ENCODE data around the gene F11R. TPM values are rescaled to one million over a fixed set of nuclear protein-coding genes. Genes with fewer than 3 reads are reported as not detected.

The F11R gene
- total RNA-seq, 2 experiments from 2014 or later: 13.5 to 25.0 TPM

DNA sequence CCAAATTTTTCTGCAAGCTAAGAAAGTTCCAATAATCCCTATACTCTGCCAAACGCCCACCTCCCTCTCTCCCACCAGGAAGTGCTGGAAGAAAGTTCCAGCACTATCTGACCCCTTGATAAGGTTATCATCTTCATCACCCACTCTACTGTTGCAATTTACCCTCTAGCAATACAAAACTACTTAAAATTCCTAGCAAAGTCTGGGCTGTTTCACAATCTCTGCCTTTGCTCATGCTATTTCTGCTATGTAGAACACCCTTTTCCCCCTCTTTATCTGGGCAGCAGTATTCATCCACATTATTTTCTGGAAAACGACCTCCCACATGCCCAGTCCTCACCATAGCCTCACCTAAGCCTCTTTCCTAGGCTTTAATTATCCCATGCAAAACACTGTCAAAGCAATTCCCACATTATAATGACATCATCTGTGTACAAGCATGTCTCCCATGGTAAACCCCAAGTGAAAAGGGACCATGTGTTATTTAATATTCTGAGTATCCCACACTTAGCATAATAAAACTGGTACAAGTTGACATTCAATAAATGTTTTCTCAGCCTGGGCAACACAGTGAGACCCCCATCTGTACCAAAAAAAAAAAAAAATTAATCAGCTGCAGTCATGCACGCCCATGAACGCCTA is 12.0 kb downstream of the F11R start:
- no peak overlapping the region for H3K27ac ChIP-seq (ENCODE audit: low read depth, low read length, poor library complexity, severe bottlenecking)
- no peaks in the 10 kb centered on the region for H4K20me1 ChIP-seq (ENCODE audit: insufficient read depth, low read length)
- ChIA-PET CTCF (ENCODE audit: unreplicated experiment) (no interaction called here), POLR2A (no interaction called here)
- intact Hi-C loops (cut with micrococcal nuclease; ENCODE audit: unreplicated experiment): no loop called here
- H3K4me2 ChIP-seq (ENCODE audit: low read length): no peak overlapping the region
- H3K79me2 ChIP-seq (ENCODE audit: insufficient read depth, low read depth, low read length): peaks cover 12% of the 10 kb centered on the region; the same call in 1 of the 2 replicates
- no peak for TF ChIP-seq CTCF (conservative IDR thresholded peaks at IDR 0.05; ENCODE audit: low read length)
- TF ChIP-seq EZH2phosphoT487 (IDR thresholded peaks at IDR 0.05; ENCODE audit: borderline replicate concordance, low read depth, low read length): no peak
- H3K4me3 ChIP-seq (ENCODE audit: low read depth, low read length, poor library complexity, severe bottlenecking): no peak overlapping the region
- H2AFZ ChIP-seq (ENCODE audit: low read length): no peak overlapping the region
- no peaks in the 10 kb centered on the region for H3K36me3 ChIP-seq (ENCODE audit: insufficient read depth, low read length)
- H3K9me2 ChIP-seq (ENCODE audit: insufficient read depth, low read length): no peaks in the 10 kb centered on the region
- peaks cover 27% of the 10 kb centered on the region for H3K4me1 ChIP-seq (ENCODE audit: insufficient read depth, low read length, poor library complexity, severe bottlenecking)
- BruUV-seq (replicated peaks): no TSS peak
- DNase-seq (ENCODE audit: low spot score): no peak
- H3K9me3 ChIP-seq (ENCODE audit: low read length): no peaks in the 10 kb centered on the region

DNA sequence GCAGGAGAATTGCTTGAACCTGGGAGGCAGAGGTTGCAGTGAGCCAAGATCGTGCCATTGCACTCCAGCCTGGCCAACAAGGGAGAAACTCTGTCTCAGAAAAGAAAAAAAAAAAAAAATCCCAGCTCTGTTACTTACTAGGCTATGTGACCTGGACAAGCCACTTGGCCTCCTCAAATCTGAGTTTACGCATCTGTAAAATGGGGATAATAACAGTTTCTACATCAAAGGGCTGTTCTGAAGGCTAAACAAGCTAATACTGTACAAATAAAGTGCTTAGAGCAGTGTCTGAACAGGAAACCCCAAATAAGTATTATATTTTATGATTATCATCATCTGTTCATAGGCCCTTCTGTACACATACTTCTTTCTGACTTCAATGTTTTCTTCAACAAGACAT is 13.6 kb downstream of the F11R start:
- no peaks in the 10 kb centered on the region for H3K9me2 ChIP-seq (ENCODE audit: insufficient read depth, low read length)
- H3K36me3 ChIP-seq (ENCODE audit: insufficient read depth, low read length): no peaks in the 10 kb centered on the region
- ChIA-PET POLR2A (interaction anchor here (0.6 to 1.3 kb wide), 2 partner anchors 12 to 397 kb away, joined by 4 to 5 read pairs; no protein-coding TSS in a partner anchor), CTCF (ENCODE audit: unreplicated experiment) (no interaction called here)
- intact Hi-C loops (cut with micrococcal nuclease; ENCODE audit: unreplicated experiment): no loop called here
- no peaks in the 10 kb centered on the region for H3K9me3 ChIP-seq (ENCODE audit: low read length)
- no peak overlapping the region for H3K27ac ChIP-seq (ENCODE audit: low read depth, low read length, poor library complexity, severe bottlenecking)
- TF ChIP-seq EZH2phosphoT487 (IDR thresholded peaks at IDR 0.05; ENCODE audit: borderline replicate concordance, low read depth, low read length): no peak
- TF ChIP-seq CTCF (conservative IDR thresholded peaks at IDR 0.05; ENCODE audit: low read length): no peak
- no TSS peak for BruUV-seq (replicated peaks)
- peaks cover 7% of the 10 kb centered on the region; the same call in 1 of the 2 replicates for H3K79me2 ChIP-seq (ENCODE audit: insufficient read depth, low read depth, low read length)
- DNase-seq (ENCODE audit: low spot score): no peak
- no peak overlapping the region for H2AFZ ChIP-seq (ENCODE audit: low read length)
- no peak overlapping the region for H3K4me3 ChIP-seq (ENCODE audit: low read depth, low read length, poor library complexity, severe bottlenecking)
- H3K4me2 ChIP-seq (ENCODE audit: low read length): no peak overlapping the region
- peaks cover 11% of the 10 kb centered on the region for H3K4me1 ChIP-seq (ENCODE audit: insufficient read depth, low read length, poor library complexity, severe bottlenecking)
- H4K20me1 ChIP-seq (ENCODE audit: insufficient read depth, low read length): no peaks in the 10 kb centered on the region

DNA sequence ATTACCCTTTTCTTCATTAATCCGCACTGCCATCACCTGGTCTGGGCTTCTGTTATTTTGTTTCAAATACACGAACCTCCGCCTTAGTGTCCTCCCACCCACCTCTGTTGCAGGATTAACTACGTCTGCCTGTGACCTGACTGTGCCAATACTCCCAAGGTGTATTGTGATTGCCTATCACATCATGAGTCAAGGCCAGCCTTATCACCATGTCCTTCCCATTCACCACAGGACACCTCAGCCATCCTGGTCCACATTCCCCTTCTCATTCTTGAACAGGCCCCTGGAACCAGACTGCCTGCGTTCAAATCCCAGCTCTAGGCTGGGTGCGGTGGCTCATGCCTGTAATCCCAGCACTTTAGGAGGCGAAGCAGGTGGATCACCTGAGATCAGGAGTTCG is 14.4 kb downstream of the F11R start:
- H2AFZ ChIP-seq (ENCODE audit: low read length): no peak overlapping the region
- DNase-seq (ENCODE audit: low spot score): no peak
- H3K9me2 ChIP-seq (ENCODE audit: insufficient read depth, low read length): no peaks in the 10 kb centered on the region
- H3K4me2 ChIP-seq (ENCODE audit: low read length): no peak overlapping the region
- H3K4me3 ChIP-seq (ENCODE audit: low read depth, low read length, poor library complexity, severe bottlenecking): no peak overlapping the region
- H3K4me1 ChIP-seq (ENCODE audit: insufficient read depth, low read length, poor library complexity, severe bottlenecking): peaks cover 10% of the 10 kb centered on the region
- H3K27ac ChIP-seq (ENCODE audit: low read depth, low read length, poor library complexity, severe bottlenecking): no peak overlapping the region
- POLR2A ChIA-PET: no interaction called here
- no TSS peak for BruUV-seq (replicated peaks)
- intact Hi-C loops (cut with micrococcal nuclease; ENCODE audit: unreplicated experiment): no loop called here
- H3K79me2 ChIP-seq (ENCODE audit: insufficient read depth, low read depth, low read length): no peaks in the 10 kb centered on the region
- no peaks in the 10 kb centered on the region for H3K36me3 ChIP-seq (ENCODE audit: insufficient read depth, low read length)
- no peaks in the 10 kb centered on the region for H3K9me3 ChIP-seq (ENCODE audit: low read length)
- TF ChIP-seq EZH2phosphoT487 (IDR thresholded peaks at IDR 0.05; ENCODE audit: borderline replicate concordance, low read depth, low read length): no peak
- TF ChIP-seq CTCF (conservative IDR thresholded peaks at IDR 0.05; ENCODE audit: low read length): no peak
- no peaks in the 10 kb centered on the region for H4K20me1 ChIP-seq (ENCODE audit: insufficient read depth, low read length)
- CTCF ChIA-PET (ENCODE audit: unreplicated experiment): no interaction called here

Data from OCI-LY7 (cell line).